CD8-positive, alpha-beta memory T cell (primary cell): ENCODE results near the gene ALX4. TPM values are rescaled to one million over a fixed set of nuclear protein-coding genes. Genes with fewer than 3 reads are reported as not detected.

Experiments used
- CTCF ChIA-PET: fragments of 350-600 bp; sonication (Branson Sonifier 250); formaldehyde crosslinking; loops from one replicate; lab custom pipeline; 2021; ENCODE audit warnings: antibody characterized with exemption; lab: Charles Lee
- POLR2A ChIA-PET: fragments of 350-600 bp; sonication (Branson Sonifier 250); formaldehyde crosslinking; loops from one replicate; lab custom pipeline; 2021; ENCODE audit warnings: antibody characterized with exemption; lab: Charles Lee
- DNase-seq, 5 donors: peaks; one replicate each; pipeline versions ENCODE4 v3.0.0 to v3.0.0-alpha.2; 2020 to 2022; ENCODE audit warnings: mixed read lengths in 1 of 5
- H3K27ac ChIP-seq: one replicate; pipeline ENCODE4 v1.7.0; 2013; ENCODE audit warnings: low read depth, mild to moderate bottlenecking, low read length, moderate library complexity
- H3K27me3 ChIP-seq: 2 replicates; pipeline ENCODE4 v1.7.0; 2013; ENCODE audit warnings: low read length, mild to moderate bottlenecking; ENCODE audit not compliant: insufficient read depth, poor library complexity, severe bottlenecking
- H3K36me3 ChIP-seq: 2 replicates; pipeline ENCODE4 v1.7.0; 2013; ENCODE audit warnings: mild to moderate bottlenecking, low read length, moderate library complexity; ENCODE audit not compliant: insufficient read depth
- H3K4me1 ChIP-seq: 2 replicates; pipeline ENCODE4 v1.7.0; 2013; ENCODE audit warnings: mild to moderate bottlenecking, low read length, moderate library complexity; ENCODE audit not compliant: insufficient read depth
- H3K4me3 ChIP-seq: 2 replicates; pipeline ENCODE4 v1.7.0; 2013; ENCODE audit warnings: mild to moderate bottlenecking, low read length
- H3K9me3 ChIP-seq: 2 replicates; pipeline ENCODE4 v1.7.0; 2013; ENCODE audit warnings: mild to moderate bottlenecking, low read length
- H3K27ac Mint-ChIP-seq, 8 donors: one replicate each; pipeline ENCODE4 v1.8.0; 2020 to 2021; ENCODE audit warnings: mixed read lengths in 8 of 8, mild to moderate bottlenecking in 6 of 8, inconsistent platforms in 3 of 8, moderate library complexity in 3 of 8
- H3K27me3 Mint-ChIP-seq, 2 donors: one replicate each; pipeline ENCODE4 v1.8.0; 2020 to 2021; ENCODE audit warnings: mixed read lengths in 2 of 2, mild to moderate bottlenecking in 1 of 2, moderate library complexity in 1 of 2
- H3K36me3 Mint-ChIP-seq, 3 donors: one replicate each; pipeline ENCODE4 v1.8.0; 2020 to 2021; ENCODE audit warnings: mixed read lengths in 3 of 3, inconsistent platforms in 1 of 3, mild to moderate bottlenecking in 1 of 3
- H3K4me1 Mint-ChIP-seq, 3 donors: one replicate each; pipeline ENCODE4 v1.8.0; 2020 to 2021; ENCODE audit warnings: mixed read lengths in 3 of 3, inconsistent platforms in 1 of 3, mild to moderate bottlenecking in 1 of 3
- H3K4me3 Mint-ChIP-seq, 7 donors: one replicate each; pipeline ENCODE4 v1.8.0; 2020 to 2021; ENCODE audit warnings: mixed read lengths in 7 of 7, mild to moderate bottlenecking in 6 of 7, moderate library complexity in 4 of 7, inconsistent platforms in 2 of 7
- H3K9me3 Mint-ChIP-seq, 5 donors: one replicate each; pipeline ENCODE4 v1.8.0; 2020 to 2022; ENCODE audit warnings: mixed read lengths in 5 of 5, mild to moderate bottlenecking in 3 of 5, moderate library complexity in 2 of 5, inconsistent platforms in 1 of 5
- polyA plus RNA-seq: library from polyadenylated mRNA; unstranded; fragments of 300-500 nt; fragmentation: Illumina TruSeq; gene quantifications from one replicate; pipeline ENCODE4 v1.2.3, GENCODE V29; 2021
- total RNA-seq, 2 experiments: library from RNA; stranded (reverse); gene quantifications; one replicate each; pipeline ENCODE4 v1.2.3, GENCODE V29; 2021

The ALX4 gene
- total and polyA plus RNA-seq, 3 experiments from 2014 or later, result not detected

DNA sequence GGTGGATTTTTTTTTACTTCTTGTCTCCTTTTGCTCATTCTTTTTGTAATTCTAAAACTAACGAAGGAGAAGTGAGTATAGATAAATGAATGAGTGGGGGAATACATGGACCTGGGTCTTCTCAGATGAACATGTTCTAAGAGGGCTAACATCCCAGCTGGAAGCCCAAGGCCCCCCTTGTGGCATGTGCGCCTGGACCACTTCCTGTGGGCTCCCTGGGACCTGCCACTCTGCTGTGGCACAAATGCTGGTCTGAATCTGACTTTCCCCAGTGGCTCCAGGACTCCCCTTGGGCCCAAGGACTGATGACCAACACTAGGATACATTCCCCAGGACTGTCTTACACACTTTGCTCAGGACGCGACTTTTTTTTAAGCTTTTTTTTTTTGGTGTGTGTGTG is 32.7 kb upstream of the ALX4 start:
- H3K27me3 ChIP-seq, result no peaks in the 10 kb centered on the region
- no peaks in the 10 kb centered on the region for H3K36me3 Mint-ChIP-seq
- H3K4me3 ChIP-seq, result no peak overlapping the region
- H3K4me1 ChIP-seq, result no peaks in the 10 kb centered on the region
- no peaks in the 10 kb centered on the region for H3K9me3 Mint-ChIP-seq
- no peaks in the 10 kb centered on the region for H3K36me3 ChIP-seq
- peaks cover 6 to 53% of the 10 kb centered on the region in 2 donors for H3K27me3 Mint-ChIP-seq
- H3K4me3 Mint-ChIP-seq, result no peak overlapping the region
- CTCF ChIA-PET, result interaction anchor here (0.6 kb wide), 1 partner anchor 11 kb away, joined by 3 read pairs; no protein-coding TSS in a partner anchor
- H3K4me1 Mint-ChIP-seq, result no peaks in the 10 kb centered on the region
- POLR2A ChIA-PET, result no interaction called here
- no peak for DNase-seq
- no peak overlapping the region for H3K27ac Mint-ChIP-seq
- H3K9me3 ChIP-seq, result no peaks in the 10 kb centered on the region
- H3K27ac ChIP-seq, result no peak overlapping the region

DNA sequence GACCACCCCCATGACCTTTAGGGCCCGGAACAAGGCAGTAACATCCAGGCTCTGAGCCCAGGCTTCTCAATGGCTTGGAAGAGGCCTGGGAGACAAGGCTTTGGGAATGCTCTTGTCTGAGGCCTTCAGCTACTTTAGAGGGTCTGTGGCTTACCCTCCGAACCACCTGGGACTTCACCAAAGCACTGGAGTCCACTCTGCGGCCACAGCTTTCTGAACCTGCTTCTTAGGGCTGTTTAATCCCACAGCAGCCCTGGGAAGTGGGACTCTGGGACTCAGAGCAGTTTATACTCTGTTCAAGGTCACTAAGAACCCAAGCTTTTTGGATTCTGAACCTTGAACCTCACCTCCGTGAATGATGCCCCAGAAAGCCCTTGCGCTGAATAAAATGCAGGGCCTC is 30.7 kb upstream of the ALX4 start:
- no peaks in the 10 kb centered on the region for H3K9me3 ChIP-seq
- no peak for DNase-seq
- no peak overlapping the region for H3K27ac Mint-ChIP-seq
- no peaks in the 10 kb centered on the region for H3K27me3 ChIP-seq
- no peak overlapping the region for H3K4me3 ChIP-seq
- no peaks in the 10 kb centered on the region for H3K9me3 Mint-ChIP-seq
- H3K4me1 Mint-ChIP-seq, result no peaks in the 10 kb centered on the region
- H3K36me3 Mint-ChIP-seq, result no peaks in the 10 kb centered on the region
- H3K4me3 Mint-ChIP-seq, result no peak overlapping the region
- H3K27ac ChIP-seq, result no peak overlapping the region
- H3K27me3 Mint-ChIP-seq, result peaks cover 19 to 64% of the 10 kb centered on the region in 2 donors
- CTCF ChIA-PET, result no interaction called here
- no peaks in the 10 kb centered on the region for H3K4me1 ChIP-seq
- POLR2A ChIA-PET, result no interaction called here
- H3K36me3 ChIP-seq, result no peaks in the 10 kb centered on the region

DNA sequence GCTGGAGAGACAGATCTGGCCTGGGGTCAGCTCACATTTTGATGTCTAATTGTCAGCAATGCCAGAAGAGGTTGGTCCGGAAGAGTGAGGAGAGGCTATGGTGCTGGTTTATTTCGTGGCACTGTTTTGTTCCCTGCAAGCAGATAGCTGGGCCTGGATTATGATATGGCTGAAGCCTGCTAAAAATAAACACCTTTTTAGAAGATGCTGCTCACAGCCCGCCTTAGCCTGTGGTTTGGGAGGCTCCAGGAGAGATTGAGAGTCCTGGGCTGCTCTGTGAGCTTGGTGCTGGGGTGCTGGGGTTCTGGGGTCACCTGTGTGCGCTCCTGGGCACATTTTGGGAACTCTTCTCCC is 29.6 kb upstream of the ALX4 start:
- no peaks in the 10 kb centered on the region for H3K36me3 ChIP-seq
- POLR2A ChIA-PET, result no interaction called here
- H3K27me3 Mint-ChIP-seq, result peaks cover 21 to 67% of the 10 kb centered on the region in 2 donors

DNA sequence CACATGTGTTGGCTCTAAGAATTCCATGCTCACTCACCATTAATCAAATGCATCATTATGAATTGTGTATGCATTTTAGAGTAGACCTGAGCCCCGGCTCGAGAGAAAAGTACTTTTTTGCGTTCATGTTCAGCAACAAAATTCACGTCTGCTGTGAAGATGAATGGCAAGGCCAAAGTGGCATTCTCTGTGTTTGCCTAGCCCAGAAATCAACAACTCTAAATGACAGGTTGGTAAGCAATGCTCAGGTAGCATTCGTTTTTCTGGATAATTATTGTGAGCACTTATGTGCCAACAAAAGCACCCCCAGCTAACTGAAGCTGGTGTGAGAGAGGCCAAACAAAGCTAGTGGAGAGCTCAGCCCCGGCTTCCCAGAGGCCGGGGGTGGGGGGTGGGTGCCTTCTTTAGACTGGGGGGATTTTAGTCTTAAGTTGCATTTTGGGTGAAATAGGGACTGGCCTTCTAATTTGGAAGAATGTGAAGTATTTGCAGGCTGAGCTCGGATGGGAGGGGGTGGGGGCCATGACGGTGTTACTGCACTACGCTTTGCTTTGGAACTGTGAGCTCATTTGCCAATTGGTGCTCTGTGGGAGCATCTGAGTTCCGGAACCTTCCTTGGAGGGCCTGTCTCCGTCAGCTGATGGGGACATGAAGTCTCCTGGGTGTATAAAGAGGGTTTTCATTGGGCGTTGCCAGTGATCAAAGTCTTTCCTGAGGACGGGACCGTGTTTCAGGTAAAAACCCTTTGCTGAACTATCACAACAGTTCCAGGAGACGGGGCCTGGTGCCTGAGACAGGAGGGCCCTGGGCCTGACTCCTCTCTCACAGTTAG is 29.0 kb upstream of the ALX4 start:
- no peaks in the 10 kb centered on the region for H3K9me3 ChIP-seq
- POLR2A ChIA-PET, result no interaction called here
- H3K4me1 Mint-ChIP-seq, result no peaks in the 10 kb centered on the region
- H3K4me3 Mint-ChIP-seq, result no peak overlapping the region
- no peaks in the 10 kb centered on the region for H3K36me3 Mint-ChIP-seq
- no peaks in the 10 kb centered on the region for H3K36me3 ChIP-seq
- H3K9me3 Mint-ChIP-seq, result no peaks in the 10 kb centered on the region
- no peaks in the 10 kb centered on the region for H3K4me1 ChIP-seq
- peaks cover 26 to 68% of the 10 kb centered on the region in 2 donors for H3K27me3 Mint-ChIP-seq
- DNase-seq, result no peak
- H3K4me3 ChIP-seq, result no peak overlapping the region
- no peak overlapping the region for H3K27ac ChIP-seq
- CTCF ChIA-PET, result no interaction called here
- H3K27me3 ChIP-seq, result no peaks in the 10 kb centered on the region
- H3K27ac Mint-ChIP-seq, result no peak overlapping the region

More for the DNA sequence above, 29.6 kb upstream of the ALX4 start:
- Mint-ChIP-seq H3K36me3 (no peaks in the 10 kb centered on the region), H3K9me3 (no peaks in the 10 kb centered on the region), H3K27ac (no peak overlapping the region), H3K4me3 (no peak overlapping the region), H3K4me1 (no peaks in the 10 kb centered on the region)
- CTCF ChIA-PET, result no interaction called here
- Histone ChIP-seq H3K4me3 (no peak overlapping the region), H3K9me3 (no peaks in the 10 kb centered on the region), H3K4me1 (no peaks in the 10 kb centered on the region), H3K27me3 (no peaks in the 10 kb centered on the region), H3K27ac (no peak overlapping the region)
- no peak for DNase-seq

DNA sequence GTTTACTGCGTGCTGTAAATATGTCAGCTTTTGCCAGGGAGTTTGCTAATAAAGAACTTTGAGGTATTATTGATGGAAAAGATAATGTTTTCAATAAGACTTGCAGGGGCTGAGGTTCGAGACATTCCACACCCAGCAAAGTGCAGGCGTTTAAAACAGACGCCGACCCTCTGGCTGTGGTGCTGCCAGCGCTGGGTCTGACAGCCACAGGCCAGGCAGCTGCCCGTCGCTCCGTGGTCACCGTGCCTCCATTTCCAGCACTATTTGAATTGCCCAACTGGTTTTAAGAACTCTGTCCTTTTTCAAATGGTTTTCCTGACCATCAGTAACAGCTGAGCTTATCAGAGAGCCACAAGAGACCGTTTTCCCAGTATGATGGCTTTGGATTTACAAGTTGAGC is 28.1 kb upstream of the ALX4 start:
- ChIA-PET POLR2A (no interaction called here), CTCF (no interaction called here)
- no peak overlapping the region for H3K4me3 ChIP-seq
- Mint-ChIP-seq H3K36me3 (no peaks in the 10 kb centered on the region), H3K9me3 (no peaks in the 10 kb centered on the region), H3K27ac (no peak overlapping the region), H3K4me1 (no peaks in the 10 kb centered on the region), H3K27me3 (peaks cover 30 to 71% of the 10 kb centered on the region in 2 donors), H3K4me3 (no peak overlapping the region)
- no peaks in the 10 kb centered on the region for H3K4me1 ChIP-seq
- no peaks in the 10 kb centered on the region for H3K36me3 ChIP-seq
- no peaks in the 10 kb centered on the region for H3K9me3 ChIP-seq
- no peaks in the 10 kb centered on the region for H3K27me3 ChIP-seq
- H3K27ac ChIP-seq, result no peak overlapping the region
- DNase-seq, result no peak

DNA sequence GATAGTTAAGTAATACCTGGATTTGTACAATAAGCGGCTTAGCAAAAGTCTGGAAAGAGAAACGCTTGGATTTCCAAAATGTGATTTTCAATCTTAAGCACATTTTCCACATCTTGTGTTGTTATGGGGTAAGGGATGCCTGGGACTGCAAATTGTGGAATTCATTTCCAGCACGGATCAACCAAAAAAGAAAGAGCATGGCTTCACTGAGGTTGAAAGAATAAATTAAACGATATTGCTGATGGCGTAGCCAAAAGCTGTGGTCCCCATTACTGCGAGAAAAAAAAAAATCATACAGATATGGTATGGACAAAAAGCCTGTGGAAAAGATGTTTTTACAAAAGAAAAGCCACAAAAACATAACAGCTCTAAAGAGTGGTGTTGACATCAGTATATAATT is 26.0 kb upstream of the ALX4 start:
- no peaks in the 10 kb centered on the region for H3K4me1 Mint-ChIP-seq
- Histone ChIP-seq H3K27me3 (no peaks in the 10 kb centered on the region), H3K27ac (no peak overlapping the region), H3K36me3 (no peaks in the 10 kb centered on the region), H3K4me1 (no peaks in the 10 kb centered on the region), H3K4me3 (no peak overlapping the region), H3K9me3 (no peaks in the 10 kb centered on the region)
- H3K27me3 Mint-ChIP-seq, result peaks cover 37 to 70% of the 10 kb centered on the region in 2 donors
- CTCF ChIA-PET, result no interaction called here
- no peak overlapping the region for H3K4me3 Mint-ChIP-seq
- no peak overlapping the region for H3K27ac Mint-ChIP-seq
- DNase-seq, result no peak
- POLR2A ChIA-PET, result no interaction called here
- H3K9me3 Mint-ChIP-seq, result no peaks in the 10 kb centered on the region
- H3K36me3 Mint-ChIP-seq, result no peaks in the 10 kb centered on the region

DNA sequence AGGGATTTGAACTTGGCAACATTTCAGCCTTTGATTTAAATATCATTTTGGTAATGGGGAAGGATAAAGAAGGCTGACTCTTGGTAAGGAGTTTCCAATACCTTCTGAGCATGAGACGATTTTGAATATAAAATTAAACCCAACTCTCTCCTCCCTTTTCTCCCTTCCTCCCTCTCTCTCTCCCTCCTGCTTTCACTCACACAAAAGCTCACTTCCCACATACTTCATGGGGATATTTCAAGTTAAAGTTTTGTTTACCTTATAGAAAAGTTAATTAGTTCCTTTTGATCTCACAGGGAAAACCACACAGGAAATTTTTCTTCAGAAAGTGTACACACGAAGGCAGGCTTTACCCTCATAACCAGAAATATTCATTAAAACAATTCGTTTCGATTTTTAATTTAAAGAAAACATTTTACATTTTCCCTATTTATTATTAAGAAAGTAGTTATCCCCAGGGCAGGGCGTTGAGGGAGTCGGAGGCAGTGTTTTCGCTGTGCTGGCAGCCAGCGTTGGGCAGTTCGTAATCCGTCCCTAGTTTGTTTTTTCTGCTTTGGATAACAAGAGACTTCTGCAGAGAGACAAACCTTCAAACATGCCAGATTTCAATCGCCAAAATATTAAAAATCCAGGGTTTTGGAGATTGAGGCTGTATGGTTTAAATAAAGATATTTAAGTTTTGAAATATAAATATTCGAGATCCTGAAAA is 25.3 kb upstream of the ALX4 start:
- Mint-ChIP-seq H3K27ac (no peak overlapping the region), H3K9me3 (no peaks in the 10 kb centered on the region), H3K27me3 (peaks cover 41 to 74% of the 10 kb centered on the region in 2 donors), H3K4me1 (no peaks in the 10 kb centered on the region), H3K4me3 (no peak overlapping the region), H3K36me3 (no peaks in the 10 kb centered on the region)
- Histone ChIP-seq H3K4me3 (no peak overlapping the region), H3K27ac (no peak overlapping the region), H3K36me3 (no peaks in the 10 kb centered on the region), H3K27me3 (no peaks in the 10 kb centered on the region), H3K4me1 (no peaks in the 10 kb centered on the region), H3K9me3 (no peaks in the 10 kb centered on the region)
- CTCF ChIA-PET, result no interaction called here
- POLR2A ChIA-PET, result no interaction called here
- DNase-seq, result no peak

DNA sequence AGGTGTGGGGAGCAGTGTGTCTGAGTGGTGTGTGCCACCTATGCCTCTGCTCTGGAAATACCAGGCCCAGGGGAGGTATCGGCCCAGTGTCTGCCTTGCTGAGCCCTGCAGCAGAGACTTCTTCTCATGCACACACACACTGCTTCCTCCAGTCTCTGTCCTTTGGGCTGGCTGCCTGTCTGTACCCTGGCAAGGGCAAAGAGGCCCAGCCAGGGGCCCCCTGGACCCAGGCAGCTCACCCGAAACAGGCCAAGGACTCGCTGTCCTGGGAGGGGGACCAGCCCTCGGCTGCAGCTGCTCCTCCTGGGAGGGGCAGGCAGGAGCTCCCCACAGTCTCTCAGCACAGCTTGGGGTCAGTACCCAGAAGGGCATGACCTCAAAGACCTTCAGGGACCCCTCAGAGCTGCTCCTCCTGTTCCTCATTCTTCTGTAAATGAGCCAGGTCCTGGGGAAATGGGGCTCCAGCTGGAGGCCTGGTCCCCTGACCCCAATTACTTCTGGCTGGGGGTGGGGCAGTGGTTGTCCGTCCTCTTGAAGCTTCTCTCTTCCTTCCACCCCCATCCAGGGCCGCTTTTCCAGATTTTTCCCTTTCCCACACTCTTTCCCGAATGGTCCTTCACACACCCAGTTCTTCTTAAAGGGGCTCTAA is 24.5 kb upstream of the ALX4 start:
- H3K9me3 Mint-ChIP-seq, result no peaks in the 10 kb centered on the region
- no peak overlapping the region for H3K27ac Mint-ChIP-seq
- no peak for DNase-seq
- Histone ChIP-seq H3K27me3 (no peaks in the 10 kb centered on the region), H3K4me3 (no peak overlapping the region), H3K27ac (peak overlapping the region; percentile 64), H3K9me3 (no peaks in the 10 kb centered on the region), H3K4me1 (no peaks in the 10 kb centered on the region), H3K36me3 (no peaks in the 10 kb centered on the region)
- H3K4me1 Mint-ChIP-seq, result no peaks in the 10 kb centered on the region
- H3K4me3 Mint-ChIP-seq, result no peak overlapping the region
- no peaks in the 10 kb centered on the region for H3K36me3 Mint-ChIP-seq
- ChIA-PET CTCF (no interaction called here), POLR2A (no interaction called here)
- H3K27me3 Mint-ChIP-seq, result peaks cover 40 to 78% of the 10 kb centered on the region in 2 donors
